GM21786 (cell line): Measurements from ENCODE around the gene TMTC3.
"Not testable (repeated sequence)": the region's sequence is repeated elsewhere in the genome, so short reads cannot be mapped to it uniquely, and the experiment has no call there.

ENCODE experiments used
- ATAC-seq: cut with Tn5 transposase; IDR thresholded peaks from one replicate; pipeline ENCODE4 v1.9.1; 2021; ENCODE audit not compliant: unreplicated experiment

The TMTC3 gene

GRCh38 chr12:88141774-88142609, at the start of gene TMTC3, which contains the start of gene CEP290:
Gene TMTC3, plus strand, starts transcription at chr12:88142307. Its CDS starts 6,009 bp downstream, at chr12:88148316.
Gene CEP290, minus strand, starts transcription at chr12:88142088. Its CDS starts 781 bp downstream, at chr12:88141307.
- peak; percentile 93 for ATAC-seq

- no peak for ATAC-seq
Observed at GRCh38 chr12:88092771-88093170, 49.3 kb upstream of the TMTC3 start.

GRCh38 chr12:88093573-88093972, 48.5 kb upstream of the TMTC3 start:
- no peak for ATAC-seq

DNA sequence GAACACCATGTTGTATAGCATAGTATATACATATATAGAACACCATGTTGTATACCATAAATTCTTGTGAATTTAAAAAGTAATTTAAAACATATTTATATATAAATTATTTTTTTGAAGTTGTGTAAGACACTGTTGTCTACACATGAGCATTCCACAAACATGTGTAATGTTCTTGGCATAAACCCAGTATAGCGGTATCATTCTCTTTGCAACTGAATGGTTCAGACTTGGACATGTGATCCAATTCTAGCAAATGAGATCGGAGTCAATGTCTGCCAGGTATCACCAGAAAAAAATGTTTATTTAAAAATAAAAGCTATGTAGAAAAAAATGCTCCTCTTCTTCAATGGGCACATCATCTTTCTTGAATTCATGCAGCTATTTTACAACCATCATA, 34.1 kb upstream of the TMTC3 start:
- no peak for ATAC-seq

DNA sequence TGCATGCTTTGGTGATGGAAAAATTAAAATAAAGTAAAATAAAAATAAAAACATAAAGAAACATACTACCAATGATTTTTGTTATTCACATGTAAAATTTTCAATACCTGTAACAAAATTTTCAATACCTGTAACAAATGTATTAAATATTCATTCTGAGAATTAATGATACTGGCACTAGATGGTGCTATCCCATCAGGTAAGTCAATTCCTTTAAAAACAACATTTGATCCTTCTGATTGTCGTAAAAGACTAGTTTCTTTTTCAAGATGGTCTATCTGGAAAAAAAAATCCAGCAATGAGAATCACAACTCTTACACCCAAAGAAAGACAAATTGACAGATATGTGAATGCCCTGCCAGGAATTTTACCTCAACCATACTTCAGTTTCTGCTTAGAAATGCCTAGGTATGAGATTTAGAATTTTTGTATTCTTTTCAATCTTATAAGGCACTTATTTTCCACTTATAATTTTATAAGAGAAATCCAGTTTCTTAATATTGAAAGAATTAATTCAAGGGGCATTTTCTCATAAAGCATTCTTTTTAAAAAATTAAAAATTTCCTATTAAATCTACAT, 30.9 kb upstream of the TMTC3 start:
- ATAC-seq: peak; percentile 53

DNA sequence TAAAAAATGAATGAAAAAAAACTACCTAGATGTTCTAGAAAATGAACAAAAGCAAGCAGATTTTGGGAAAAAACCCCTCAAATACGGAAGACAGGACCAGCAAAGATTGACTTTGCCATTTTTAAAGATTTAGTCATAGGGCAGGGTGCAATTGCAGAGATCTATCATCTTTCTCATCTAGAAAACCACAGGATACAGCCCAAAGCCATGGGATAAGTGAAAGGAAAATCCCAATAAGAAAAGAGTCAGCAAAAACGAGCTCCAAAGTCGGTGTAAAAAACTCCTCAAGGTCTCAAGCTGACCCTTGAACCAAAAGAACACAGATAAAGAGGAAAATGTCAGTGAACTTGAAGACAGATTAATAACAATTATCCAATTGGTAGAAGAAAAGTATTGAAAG, 28.2 kb upstream of the TMTC3 start:
- ATAC-seq: no peak

DNA sequence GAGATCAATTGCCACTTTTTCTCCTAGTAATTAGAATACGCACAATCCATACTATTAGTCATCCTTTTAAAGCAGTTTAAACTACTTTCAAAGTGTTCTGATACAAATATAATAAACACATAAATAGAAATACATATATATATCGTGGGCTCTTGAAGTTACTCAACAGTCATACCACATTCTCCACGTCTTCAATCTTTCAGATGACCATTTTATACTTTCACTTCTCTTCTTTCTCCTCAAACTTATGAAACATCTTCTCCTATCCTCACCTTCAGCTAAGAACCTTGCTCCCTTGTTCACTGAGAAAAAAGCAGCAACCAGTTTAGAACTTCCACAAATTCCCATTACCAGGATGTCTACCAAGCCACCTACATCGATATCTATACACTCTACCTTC, 19.4 kb upstream of the TMTC3 start:
- peak; percentile 70 for ATAC-seq

GRCh38 chr12:88127099-88127498, 15.0 kb upstream of the TMTC3 start:
- no peak for ATAC-seq

- ATAC-seq: no peak
Observed at GRCh38 chr12:88127855-88128254, 14.3 kb upstream of the TMTC3 start.

DNA sequence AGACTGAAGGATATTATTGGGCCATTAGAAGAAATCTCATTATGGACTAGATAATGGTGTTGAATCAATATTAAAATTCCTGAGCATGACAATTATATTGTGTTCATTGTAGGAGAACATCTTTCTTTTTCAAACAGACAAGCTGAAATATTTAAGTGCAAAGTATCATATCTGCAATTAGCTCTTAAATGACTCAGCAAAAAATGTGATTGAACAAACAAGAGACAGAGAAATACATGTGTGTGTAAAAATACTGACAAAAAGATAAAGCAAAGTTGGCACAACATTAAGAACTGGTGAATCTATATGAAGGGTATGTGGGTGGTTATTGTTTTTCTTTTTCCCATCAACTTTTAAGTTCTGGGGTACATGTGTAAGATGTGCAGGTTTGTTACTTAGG, 9.7 kb upstream of the TMTC3 start:
- no peak for ATAC-seq

- not testable (repeated sequence) for ATAC-seq
Observed at GRCh38 chr12:88133181-88133580, 8.9 kb upstream of the TMTC3 start.

- not testable (repeated sequence) for ATAC-seq
Observed at GRCh38 chr12:88139711-88140110, 2.4 kb upstream of the TMTC3 start.

- no peak for ATAC-seq
Observed at GRCh38 chr12:88141425-88141773, 708 bp upstream of the TMTC3 start.

DNA sequence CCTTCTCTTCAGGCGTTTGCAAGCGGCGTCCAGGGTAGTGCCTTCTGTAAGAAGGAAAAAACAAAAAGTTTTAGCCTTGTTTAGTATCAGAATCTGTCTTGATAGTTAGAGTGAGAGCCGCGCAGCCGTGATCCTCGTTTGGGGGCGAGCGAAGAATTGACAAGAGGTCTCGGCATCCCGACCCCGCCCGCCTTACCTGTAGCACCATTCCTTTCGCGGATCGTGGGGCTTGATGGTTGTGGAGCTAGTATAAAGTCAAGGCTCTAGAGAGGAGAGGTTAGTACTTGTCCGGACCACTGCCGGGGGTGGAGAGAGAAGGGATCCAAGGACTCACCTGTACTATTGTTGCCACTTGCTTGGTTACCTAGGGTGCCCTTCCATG, 494 bp downstream of the TMTC3 start:
- no peak for ATAC-seq

- ATAC-seq: no peak
Observed at GRCh38 chr12:88144037-88144436, 1.9 kb downstream of the TMTC3 start.

- ATAC-seq: no peak
Observed at GRCh38 chr12:88144546-88145468, 2.7 kb downstream of the TMTC3 start.

- no peak for ATAC-seq
Observed at GRCh38 chr12:88145567-88146505, 3.7 kb downstream of the TMTC3 start.

- no peak for ATAC-seq
Observed at GRCh38 chr12:88150063-88150462, 8.0 kb downstream of the TMTC3 start.

DNA sequence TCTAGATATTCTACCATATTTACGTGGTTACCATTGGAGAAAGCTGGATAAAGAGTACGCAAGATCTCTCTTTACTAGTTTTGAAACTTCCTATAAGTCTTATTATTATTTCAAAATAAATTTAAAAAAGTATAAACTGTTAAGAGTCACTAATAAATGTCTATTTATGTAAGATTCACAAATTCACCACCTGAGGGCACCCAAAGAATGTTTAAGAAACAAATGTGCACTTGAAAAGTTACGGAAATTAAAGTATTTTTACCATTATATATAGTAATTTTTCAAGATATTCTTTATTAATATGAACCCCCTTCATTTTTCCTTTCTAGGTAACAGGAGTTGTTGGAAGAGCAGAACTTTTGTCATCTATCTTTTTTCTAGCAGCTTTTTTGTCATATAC, 11.9 kb downstream of the TMTC3 start:
- no peak for ATAC-seq

DNA sequence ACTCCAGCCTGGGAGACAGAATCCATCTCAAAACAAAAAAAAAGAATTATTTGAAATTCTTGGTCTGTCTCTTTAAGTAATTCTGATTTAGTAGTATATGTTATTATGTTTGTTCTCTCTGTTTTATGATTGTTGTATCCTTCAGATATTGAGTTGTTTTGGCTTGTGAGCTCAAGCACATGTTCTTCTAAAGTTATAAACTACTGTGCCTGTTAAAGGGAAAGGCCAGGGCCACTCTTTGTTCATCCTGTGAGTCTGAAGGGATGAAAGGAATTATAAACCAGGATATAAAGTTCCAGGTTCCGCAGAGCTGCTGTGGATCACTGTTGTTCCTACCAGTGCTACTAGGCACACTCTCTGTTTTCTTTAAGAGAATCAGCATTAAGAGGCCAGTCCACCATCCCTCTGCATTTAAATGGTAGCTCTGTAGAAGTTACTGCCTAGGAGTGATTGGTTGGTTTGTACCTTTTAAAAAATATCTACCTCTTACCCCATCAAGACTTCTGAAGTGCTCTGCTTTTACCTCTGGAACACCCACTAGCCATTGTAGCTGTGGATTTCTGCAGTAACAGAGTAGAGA, 14.1 kb downstream of the TMTC3 start:
- no peak for ATAC-seq
